GM18507 (cell line): Measurements from ENCODE around the gene KNL1.
A peak's percentile ranks its signal among the peaks of the same experiment; 100 is the strongest.
"Not testable (repeated sequence)": the region's sequence is repeated elsewhere in the genome, so short reads cannot be mapped to it uniquely, and the experiment has no call there.

ENCODE experiments used
- DNase-seq: peaks from one replicate; pipeline ENCODE4 v3.0.0; 2011; ENCODE audit warnings: low read depth; ENCODE audit not compliant: insufficient read length; ENCODE audit errors: extremely low spot score
- FAIRE-seq: peaks from 2 replicates; lab custom pipeline; 2011; peaks lifted over from hg19 to GRCh38; lab: Jason Lieb, UNC

Gene KNL1

GRCh38 chr15:40637221-40637745 is 43.2 kb downstream of the KNL1 start:
- FAIRE-seq (no peak), DNase-seq (no peak)

GRCh38 chr15:40639677-40640076 is 45.6 kb downstream of the KNL1 start:
- no peak for DNase-seq
- no peak for FAIRE-seq

- DNase-seq (no peak), FAIRE-seq (no peak)
Observed at GRCh38 chr15:40647523-40647922, 53.5 kb downstream of the KNL1 start.

GRCh38 chr15:40650479-40650878 is 56.4 kb downstream of the KNL1 start:
- FAIRE-seq (no peak), DNase-seq (no peak)

- FAIRE-seq, result no peak
Observed at GRCh38 chr15:40660686-40661085, 66.6 kb downstream of the KNL1 start.

GRCh38 chr15:40664909-40665308 is 70.9 kb downstream of the KNL1 start:
- no peak for FAIRE-seq
- DNase-seq, result no peak

More at GRCh38 chr15:40660686-40661085, 66.6 kb downstream of the KNL1 start:
- DNase-seq, result no peak

GRCh38 chr15:40676290-40676689 is 82.2 kb downstream of the KNL1 start:
- not testable (repeated sequence) for FAIRE-seq, DNase-seq

GRCh38 chr15:40676906-40677305 is 82.9 kb downstream of the KNL1 start:
- DNase-seq, FAIRE-seq: not testable (repeated sequence)

GRCh38 chr15:40680151-40680550 is 86.1 kb downstream of the KNL1 start:
- DNase-seq, result no peak
- FAIRE-seq, result no peak

- DNase-seq, FAIRE-seq: not testable (repeated sequence)
Observed at GRCh38 chr15:40680959-40681358, 86.9 kb downstream of the KNL1 start.

- FAIRE-seq, result no peak
- no peak for DNase-seq
Observed at GRCh38 chr15:40684381-40684780, 90.3 kb downstream of the KNL1 start.

- DNase-seq (no peak), FAIRE-seq (no peak)
Observed at GRCh38 chr15:40685376-40685775, 91.3 kb downstream of the KNL1 start.

GRCh38 chr15:40688932-40689799 is 95.1 kb downstream of the KNL1 start:
- DNase-seq (no peak), FAIRE-seq (no peak)

- no peak for FAIRE-seq
- DNase-seq, result no peak
Observed at GRCh38 chr15:40691737-40692136, 97.7 kb downstream of the KNL1 start.

- no peak for DNase-seq
- FAIRE-seq, result no peak
Observed at GRCh38 chr15:40693904-40694687, 100.0 kb downstream of the KNL1 start.

- peak; percentile 91 for FAIRE-seq
- peak; percentile 93 for DNase-seq
Observed at GRCh38 chr15:40694688-40695468, 100.8 kb downstream of the KNL1 start, which contains the start of gene RAD51. TSS of gene RAD51 (plus strand) at chr15:40695174. CDS start at chr15:40698759, 3,585 bp downstream.

- no peak for FAIRE-seq
- peak; percentile 18 for DNase-seq
Observed at GRCh38 chr15:40695469-40695890, 101.4 kb downstream of the KNL1 start.

GRCh38 chr15:40696228-40696627 is 102.2 kb downstream of the KNL1 start:
- DNase-seq (no peak), FAIRE-seq (no peak)

GRCh38 chr15:40697916-40698315 is 103.9 kb downstream of the KNL1 start:
- DNase-seq, result no peak
- no peak for FAIRE-seq
